Transverse colon (tissue), 4 donors: ENCODE measurements around the gene ANKRD11.

ENCODE experiments used
- CTCF ChIP-seq, 5 experiments: fragments of 200-600 bp in 3 of 5; fragments of 450-650 bp in 2 of 5; sonication (generic) in 3 of 5; IDR thresholded peaks; 1 replicate in 2 of 5; 2 replicates in 3 of 5; pipeline ENCODE4 v1.5.1; 2016 to 2017; ENCODE audit warnings: antibody characterized with exemption in 5 of 5, inconsistent platforms in 3 of 5, mild to moderate bottlenecking in 2 of 5, moderate library complexity in 1 of 5
- POLR2AphosphoS5 ChIP-seq, 3 donors: sonication (generic); formaldehyde crosslinking; IDR thresholded peaks; one replicate each; pipeline ENCODE4 v1.6.1; 2016; ENCODE audit warnings: antibody characterized with exemption in 3 of 3

- no peak for TF ChIP-seq CTCF (IDR thresholded peaks at IDR 0.05)
- TF ChIP-seq POLR2AphosphoS5 (IDR thresholded peaks at IDR 0.05) = no peak
Observed at GRCh38 chr16:89277049-89277448, 213.3 kb downstream of the ANKRD11 start.
